ENCODE results near the gene SMYD3.

GRCh38 chr1:246462986-246463385 is 44.1 kb downstream of the SMYD3 start:
- no peak for TF ChIP-seq THRA (IDR thresholded peaks at IDR 0.05)
- no peak for TF ChIP-seq E2F5 (CRISPR knock-in tag; IDR thresholded peaks at IDR 0.05)
- no peak for TF ChIP-seq BRCA1 (IDR thresholded peaks at IDR 0.05)
- TF ChIP-seq BRCA1 (CRISPR knock-in tag; IDR thresholded peaks at IDR 0.05) = no peak
- TF ChIP-seq CTCF (IDR thresholded peaks at IDR 0.05 in 2 of 3, conservative IDR thresholded peaks at IDR 0.05 in 1 of 3; ENCODE audit: insufficient read depth in 2 of 3, low read depth in 1 of 3, low read length in 3 of 3) = no peak
- no peak for TF ChIP-seq ZNF274 (IDR thresholded peaks at IDR 0.05; ENCODE audit: borderline replicate concordance, low read depth, low read length)
- no peak for TF ChIP-seq PCBP1 (IDR thresholded peaks at IDR 0.05; ENCODE audit: low read depth, low read length, poor library complexity, severe bottlenecking)
- no peak for TF ChIP-seq E2F1 (CRISPR knock-in tag; IDR thresholded peaks at IDR 0.05)
- no peak for TF ChIP-seq PRDM10 (IDR thresholded peaks at IDR 0.05; ENCODE audit: partially characterized antibody)
- TF ChIP-seq BHLHE40 (IDR thresholded peaks at IDR 0.05; ENCODE audit: low read length) = no peak

Measured in K562 (cell line).